Central memory CD8-positive, alpha-beta T cell (primary cell): ENCODE data around the gene RTP3.

Experiments used
- ATAC-seq: fragments of 150-1000 bp; cut with Tn5 transposase; replicated peaks from 2 replicates; pipeline ENCODE4 v1.10.0; 2022; ENCODE audit warnings: mild to moderate bottlenecking, moderate FRiP score, moderate number of reproducible peaks; ENCODE audit not compliant: poor library complexity, severe bottlenecking; ENCODE audit errors: extremely low read depth
- DNase-seq, 2 donors: peaks; one replicate each; pipeline ENCODE4 v3.0.0; 2021; ENCODE audit warnings: low spot score in 2 of 2
- H3K27ac Mint-ChIP-seq: one replicate; pipeline ENCODE4 v1.8.0; 2022; ENCODE audit warnings: low read depth, mild to moderate bottlenecking, moderate library complexity, mixed read lengths
- H3K27me3 Mint-ChIP-seq: one replicate; pipeline ENCODE4 v1.8.0; 2022; ENCODE audit warnings: mixed read lengths
- H3K36me3 Mint-ChIP-seq: one replicate; pipeline ENCODE4 v1.8.0; 2022; ENCODE audit warnings: mild to moderate bottlenecking, moderate library complexity, mixed read lengths; ENCODE audit not compliant: insufficient read depth
- H3K4me1 Mint-ChIP-seq: one replicate; pipeline ENCODE4 v1.8.0; 2022; ENCODE audit warnings: mixed read lengths
- H3K4me3 Mint-ChIP-seq: one replicate; pipeline ENCODE4 v1.8.0; 2022; ENCODE audit warnings: mild to moderate bottlenecking, moderate library complexity, mixed read lengths
- H3K9me3 Mint-ChIP-seq: one replicate; pipeline ENCODE4 v1.8.0; 2022; ENCODE audit warnings: mixed read lengths

RTP3 gene

GRCh38 chr3:46497556-46498265 lies at the start of gene RTP3:
TSS of gene RTP3 (plus strand) at chr3:46497976. CDS start at chr3:46498063, 87 bp downstream.
- no peak for ATAC-seq
- DNase-seq: no peak
- no peaks in the 10 kb centered on the region for H3K9me3 Mint-ChIP-seq
- no peaks in the 10 kb centered on the region for H3K36me3 Mint-ChIP-seq
- H3K4me1 Mint-ChIP-seq: peaks cover 9% of the 10 kb centered on the region
- no peak within 1 kb of the TSS for H3K4me3 Mint-ChIP-seq
- no peak within 1 kb of the TSS for H3K27ac Mint-ChIP-seq
- H3K27me3 Mint-ChIP-seq: no peaks in the 10 kb centered on the region

GRCh38 chr3:46448721-46449120 lies 49.1 kb upstream of the RTP3 start:
- no peaks in the 10 kb centered on the region for H3K4me1 Mint-ChIP-seq
- no peaks in the 10 kb centered on the region for H3K36me3 Mint-ChIP-seq
- no peak for DNase-seq
- ATAC-seq: no peak
- no peak overlapping the region for H3K4me3 Mint-ChIP-seq
- H3K27ac Mint-ChIP-seq: no peak overlapping the region
- H3K27me3 Mint-ChIP-seq: peaks cover 25% of the 10 kb centered on the region
- H3K9me3 Mint-ChIP-seq: no peaks in the 10 kb centered on the region

GRCh38 chr3:46449755-46450552 lies 47.8 kb upstream of the RTP3 start:
- ATAC-seq (no peak), DNase-seq (no peak)
- Mint-ChIP-seq H3K36me3 (no peaks in the 10 kb centered on the region), H3K27me3 (peaks cover 25% of the 10 kb centered on the region), H3K27ac (no peak overlapping the region), H3K9me3 (no peaks in the 10 kb centered on the region), H3K4me3 (no peak overlapping the region), H3K4me1 (no peaks in the 10 kb centered on the region)

DNA sequence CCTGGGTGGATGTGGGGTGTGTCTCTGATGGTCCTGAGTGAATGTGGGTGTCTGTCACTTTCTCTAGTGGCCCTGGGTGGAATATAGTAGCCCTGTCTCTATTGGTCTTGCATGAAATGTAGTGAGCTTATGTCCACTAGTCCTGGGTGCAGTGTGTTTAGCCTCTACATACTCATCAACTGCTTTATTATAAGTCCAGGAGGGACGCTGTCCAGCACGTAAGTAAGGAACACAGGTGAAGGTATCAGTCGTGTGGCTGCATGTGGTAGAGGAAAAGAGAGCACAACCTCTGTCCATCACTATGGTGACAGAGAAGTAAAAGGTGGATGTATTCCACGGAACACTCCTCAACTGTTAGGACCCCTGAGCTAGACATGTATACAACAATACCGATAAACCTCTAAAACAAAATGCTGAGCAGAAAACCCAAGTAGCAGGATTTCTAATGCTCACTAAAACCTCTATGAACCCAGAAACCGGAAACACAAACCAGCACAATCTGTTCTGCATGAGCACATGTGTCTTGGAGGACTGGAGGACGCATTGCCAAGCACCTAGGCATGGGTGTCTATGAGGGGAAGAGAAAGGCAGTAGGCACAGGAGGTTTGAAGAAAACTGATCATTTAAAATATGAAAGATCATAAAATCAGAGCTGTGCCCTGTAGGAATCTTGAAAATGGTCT lies 44.1 kb upstream of the RTP3 start:
- Mint-ChIP-seq H3K36me3 (no peaks in the 10 kb centered on the region), H3K9me3 (no peaks in the 10 kb centered on the region), H3K4me1 (no peaks in the 10 kb centered on the region), H3K4me3 (no peak overlapping the region), H3K27ac (no peak overlapping the region), H3K27me3 (peaks cover 36% of the 10 kb centered on the region)
- ATAC-seq (no peak), DNase-seq (no peak)

GRCh38 chr3:46454209-46454595 lies 43.6 kb upstream of the RTP3 start:
- Mint-ChIP-seq H3K4me1 (no peaks in the 10 kb centered on the region), H3K36me3 (no peaks in the 10 kb centered on the region), H3K4me3 (no peak overlapping the region), H3K9me3 (no peaks in the 10 kb centered on the region), H3K27ac (no peak overlapping the region), H3K27me3 (peaks cover 38% of the 10 kb centered on the region)
- DNase-seq (no peak), ATAC-seq (no peak)

DNA sequence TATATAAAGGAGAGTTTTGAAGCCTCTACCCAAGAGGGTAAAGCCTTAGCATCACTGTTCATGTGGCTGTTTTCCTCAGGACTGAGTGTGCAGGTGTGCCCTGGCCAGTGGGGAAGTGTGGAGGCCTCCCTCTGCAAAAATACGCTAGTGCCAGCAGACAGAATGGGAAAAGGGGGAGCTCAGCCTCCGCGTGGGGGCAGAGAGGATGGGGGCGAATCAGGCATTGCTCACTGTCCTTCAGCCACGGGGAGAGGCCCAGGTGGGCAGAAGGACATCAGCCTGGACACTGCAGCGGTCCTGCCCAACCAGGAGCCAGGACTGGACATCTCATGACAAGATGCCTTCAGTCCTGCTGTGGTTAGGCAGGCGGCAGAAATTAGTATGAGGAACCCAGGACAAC lies 43.2 kb upstream of the RTP3 start:
- Mint-ChIP-seq H3K4me1 (no peaks in the 10 kb centered on the region), H3K27ac (no peak overlapping the region), H3K36me3 (no peaks in the 10 kb centered on the region), H3K9me3 (no peaks in the 10 kb centered on the region), H3K27me3 (peaks cover 42% of the 10 kb centered on the region), H3K4me3 (no peak overlapping the region)
- DNase-seq: no peak
- ATAC-seq: no peak

- Mint-ChIP-seq H3K36me3 (no peaks in the 10 kb centered on the region), H3K4me1 (no peaks in the 10 kb centered on the region), H3K27me3 (peaks cover 51% of the 10 kb centered on the region), H3K27ac (no peak overlapping the region), H3K9me3 (no peaks in the 10 kb centered on the region), H3K4me3 (no peak overlapping the region)
- no peak for DNase-seq
- no peak for ATAC-seq
These were observed 42.3 kb upstream of the RTP3 start for GRCh38 chr3:46455231-46456115.

- Mint-ChIP-seq H3K36me3 (no peaks in the 10 kb centered on the region), H3K9me3 (no peaks in the 10 kb centered on the region)
- no peak for ATAC-seq
These were observed 41.7 kb upstream of the RTP3 start for GRCh38 chr3:46456118-46456517.

GRCh38 chr3:46460051-46460450 lies 37.7 kb upstream of the RTP3 start:
- no peaks in the 10 kb centered on the region for H3K9me3 Mint-ChIP-seq
- ATAC-seq: no peak

More at GRCh38 chr3:46456118-46456517, 41.7 kb upstream of the RTP3 start:
- Mint-ChIP-seq H3K27me3 (peaks cover 57% of the 10 kb centered on the region), H3K27ac (no peak overlapping the region), H3K4me1 (no peaks in the 10 kb centered on the region), H3K4me3 (no peak overlapping the region)
- no peak for DNase-seq

DNA sequence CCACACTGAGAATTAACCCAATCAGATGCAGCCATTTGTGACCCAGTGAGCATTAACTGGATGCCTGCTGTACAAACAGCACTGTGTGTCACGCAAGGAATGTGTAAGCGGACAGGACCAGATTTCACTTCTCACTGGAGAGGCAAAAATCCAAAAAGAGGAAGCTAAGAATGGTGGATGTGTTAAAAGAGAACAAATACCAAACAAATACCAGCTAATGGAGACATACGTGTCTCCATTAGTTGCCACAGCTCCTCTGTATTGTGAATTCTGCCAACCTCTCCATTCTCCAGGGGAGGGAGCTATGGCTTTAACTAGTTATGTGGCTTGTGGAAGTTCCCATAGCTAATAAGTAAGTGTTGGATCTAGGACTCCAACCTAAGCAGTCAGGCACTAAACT lies 35.7 kb upstream of the RTP3 start:
- no peak for ATAC-seq
- H3K27me3 Mint-ChIP-seq: peaks cover 72% of the 10 kb centered on the region
- no peaks in the 10 kb centered on the region for H3K36me3 Mint-ChIP-seq
- H3K27ac Mint-ChIP-seq: no peak overlapping the region
- DNase-seq: no peak
- no peaks in the 10 kb centered on the region for H3K4me1 Mint-ChIP-seq
- H3K9me3 Mint-ChIP-seq: no peaks in the 10 kb centered on the region
- no peak overlapping the region for H3K4me3 Mint-ChIP-seq

More at GRCh38 chr3:46460051-46460450, 37.7 kb upstream of the RTP3 start:
- no peak for DNase-seq
- H3K27ac Mint-ChIP-seq: no peak overlapping the region
- peaks cover 69% of the 10 kb centered on the region for H3K27me3 Mint-ChIP-seq
- no peak overlapping the region for H3K4me3 Mint-ChIP-seq
- no peaks in the 10 kb centered on the region for H3K36me3 Mint-ChIP-seq
- H3K4me1 Mint-ChIP-seq: no peaks in the 10 kb centered on the region

- no peak for DNase-seq
- Mint-ChIP-seq H3K27ac (no peak overlapping the region), H3K4me3 (no peak overlapping the region), H3K4me1 (no peaks in the 10 kb centered on the region), H3K36me3 (no peaks in the 10 kb centered on the region), H3K27me3 (peaks cover 72% of the 10 kb centered on the region), H3K9me3 (no peaks in the 10 kb centered on the region)
- no peak for ATAC-seq
These were observed 35.3 kb upstream of the RTP3 start for GRCh38 chr3:46462511-46462910.
